Left ventricle myocardium superior (tissue), 1 donor: ENCODE results near the gene RAB18. TPM values are rescaled to one million over a fixed set of nuclear protein-coding genes. Genes with fewer than 3 reads are reported as not detected.
A peak's percentile ranks its signal among the peaks of the same experiment; 100 is the strongest.
"Not testable (repeated sequence)": the region's sequence is repeated elsewhere in the genome, so short reads cannot be mapped to it uniquely, and the experiment has no call there.

ENCODE experiments used
- ATAC-seq: fragments of 200-7000 bp; cut with Tn5 transposase; one replicate; pipeline ENCODE4 v1.9.1; 2020; ENCODE audit warnings: mild to moderate bottlenecking, moderate library complexity
- DNase-seq: peaks from one replicate; pipeline ENCODE4 v3.0.0-alpha.2; 2020
- intact Hi-C: fragments of 100-400 bp; cut with micrococcal nuclease; formaldehyde crosslinking; loops from one replicate; pipeline ENCODE4 v1.11.0; 2022
- total RNA-seq: library from RNA; stranded (reverse); fragmentation: NEBNext Ultra II Directional; extraction: Animal tissue kit (Norgen Biotek cat#: 25700); gene quantifications from one replicate; pipeline ENCODE4 v1.2.1, GENCODE V29; 2021
- donor health status: DM: no; HTN: yes; CAD: no; lungs with severe emphysema.

RAB18 gene
- total RNA-seq, 1 donor from 2014 or later = 124 TPM

DNA sequence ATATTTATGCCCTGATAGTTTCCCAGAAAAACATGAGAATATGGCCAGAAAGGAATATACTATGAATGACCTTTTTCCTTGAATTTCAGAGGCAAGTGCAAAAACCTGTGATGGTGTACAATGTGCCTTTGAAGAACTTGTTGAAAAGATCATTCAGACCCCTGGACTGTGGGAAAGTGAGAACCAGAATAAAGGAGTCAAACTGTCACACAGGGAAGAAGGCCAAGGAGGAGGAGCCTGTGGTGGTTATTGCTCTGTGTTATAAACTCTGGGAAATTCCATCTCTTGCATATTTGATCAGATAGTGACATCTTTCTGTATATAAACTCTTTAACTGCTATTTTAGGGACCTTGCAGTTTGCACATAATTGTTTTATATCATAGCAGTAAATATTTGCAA lies 33.7 kb downstream of the RAB18 start:
- intact Hi-C loops = no loop called here
- ATAC-seq = no peak
- DNase-seq = no peak

DNA sequence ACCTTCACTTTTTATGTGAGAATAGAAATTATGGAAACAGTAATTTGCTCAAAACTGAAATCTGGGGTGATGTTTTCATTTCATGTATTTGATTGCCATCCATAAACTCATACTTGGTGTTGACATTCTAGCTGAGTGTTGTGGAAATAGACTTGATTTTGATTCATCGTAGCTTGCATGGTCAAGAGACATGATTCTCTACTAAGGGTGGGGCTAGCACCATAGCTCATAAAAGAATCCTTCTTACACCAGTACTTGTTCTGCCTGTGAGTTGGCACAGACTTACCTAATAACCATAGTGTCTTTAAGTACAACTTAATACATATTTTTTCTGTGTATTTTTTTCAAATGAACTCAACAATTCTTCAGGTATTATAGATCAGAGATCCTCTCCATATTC lies 36.6 kb downstream of the RAB18 start:
- intact Hi-C loops = no loop called here
- no peak for ATAC-seq
- DNase-seq = no peak

DNA sequence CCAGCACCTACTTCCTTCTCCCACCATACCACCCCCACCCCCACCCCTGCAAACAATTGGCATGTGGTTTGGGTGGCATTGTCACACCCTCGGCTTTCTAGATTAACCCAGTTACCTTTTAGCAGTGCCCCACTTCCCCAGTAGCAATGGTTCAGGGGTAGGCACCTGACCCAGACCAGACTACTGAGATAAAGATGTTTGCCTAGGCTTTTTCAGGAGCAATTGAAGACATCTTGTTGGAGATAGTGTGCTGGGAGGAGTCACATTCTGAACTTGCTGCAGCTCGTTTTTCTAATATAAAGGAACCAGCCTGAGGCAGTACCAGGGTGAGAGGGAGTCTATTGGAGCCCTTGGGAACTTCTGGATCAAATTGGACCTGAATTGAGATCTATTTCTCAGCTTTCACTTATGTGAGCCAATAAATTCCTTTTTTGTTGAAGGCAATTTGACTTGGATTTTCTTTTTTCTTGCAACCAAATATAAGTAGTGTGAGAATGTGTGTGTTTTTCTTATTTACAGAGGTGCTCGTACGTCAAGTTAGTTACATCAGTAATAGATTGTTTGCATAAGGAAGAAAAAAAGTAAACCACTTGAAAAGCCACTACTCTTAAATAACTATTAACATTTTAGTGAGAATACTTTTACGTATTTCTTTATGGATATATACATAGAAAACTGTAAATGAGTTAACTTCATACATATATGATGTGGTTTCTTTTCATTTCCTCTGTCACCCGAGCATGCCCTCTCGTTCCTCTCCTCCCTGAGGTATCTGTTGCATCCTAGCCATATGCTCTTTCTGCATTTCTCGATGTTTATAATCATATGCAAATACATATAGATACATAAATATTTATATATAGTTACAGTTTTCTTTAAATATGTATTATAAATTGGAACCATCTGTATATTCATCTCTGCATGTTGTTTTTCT lies 38.0 kb downstream of the RAB18 start:
- intact Hi-C loops = no loop called here
- ATAC-seq = no peak
- no peak for DNase-seq

DNA sequence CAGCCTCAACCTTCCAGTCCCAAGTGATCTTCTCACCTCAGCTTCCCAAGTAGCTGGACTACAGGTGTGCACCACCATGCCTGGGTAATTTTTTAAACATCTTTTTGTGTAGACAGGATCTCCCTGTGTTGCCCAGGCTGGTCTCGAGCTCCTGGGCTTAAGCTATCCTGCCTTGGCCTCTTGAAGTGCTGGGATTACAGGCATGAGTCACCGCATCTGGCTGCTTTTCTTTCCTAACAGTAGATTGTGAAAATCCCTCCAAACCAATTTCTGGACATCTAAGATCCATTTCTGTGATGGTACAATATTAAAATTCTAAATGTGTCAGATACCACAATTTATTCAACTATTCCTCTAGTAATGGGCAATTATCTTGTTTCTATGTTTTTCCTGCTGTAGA lies 38.7 kb downstream of the RAB18 start:
- DNase-seq (no peak), ATAC-seq (no peak)
- intact Hi-C loops = no loop called here

DNA sequence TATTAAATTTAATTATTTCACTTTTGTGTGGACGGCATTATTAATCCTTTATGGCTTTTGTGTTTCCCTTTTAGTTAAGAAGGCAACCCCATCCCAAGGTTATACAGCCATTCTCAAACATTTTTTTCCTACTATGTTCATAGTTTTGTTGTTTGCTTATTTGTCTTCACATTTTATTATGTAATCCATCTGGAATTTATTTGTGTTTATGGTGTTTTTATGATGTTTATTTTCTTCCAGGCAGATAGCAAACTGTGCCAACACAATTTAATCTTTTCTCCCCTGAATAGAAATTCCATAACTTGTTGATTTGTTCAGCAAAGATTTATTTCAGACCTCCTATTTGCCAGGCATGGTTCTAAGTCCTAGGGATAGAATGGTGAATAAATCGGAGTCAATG lies 42.9 kb downstream of the RAB18 start:
- DNase-seq (no peak), ATAC-seq (no peak)
- intact Hi-C loops = no loop called here

DNA sequence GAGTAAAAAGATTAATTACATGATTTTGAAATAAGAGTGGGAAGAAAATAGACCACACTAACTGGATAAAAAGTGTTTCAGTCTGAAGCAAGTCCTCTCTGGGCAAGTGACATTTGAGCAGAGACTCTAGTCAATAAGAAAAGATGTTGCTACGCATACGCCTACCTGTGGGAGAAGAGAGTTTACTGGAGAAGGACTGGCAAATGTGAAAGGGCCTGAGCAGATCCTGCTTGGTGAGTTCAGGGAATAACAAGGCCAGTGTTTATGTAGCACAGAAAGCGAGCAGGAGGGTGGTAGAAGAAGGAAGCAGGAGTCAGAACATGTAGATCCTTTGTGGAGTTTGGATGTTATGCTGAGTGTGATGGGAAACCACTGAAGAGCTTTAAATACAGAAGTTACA lies 43.4 kb downstream of the RAB18 start:
- intact Hi-C loops = no loop called here
- DNase-seq (no peak), ATAC-seq (no peak)

DNA sequence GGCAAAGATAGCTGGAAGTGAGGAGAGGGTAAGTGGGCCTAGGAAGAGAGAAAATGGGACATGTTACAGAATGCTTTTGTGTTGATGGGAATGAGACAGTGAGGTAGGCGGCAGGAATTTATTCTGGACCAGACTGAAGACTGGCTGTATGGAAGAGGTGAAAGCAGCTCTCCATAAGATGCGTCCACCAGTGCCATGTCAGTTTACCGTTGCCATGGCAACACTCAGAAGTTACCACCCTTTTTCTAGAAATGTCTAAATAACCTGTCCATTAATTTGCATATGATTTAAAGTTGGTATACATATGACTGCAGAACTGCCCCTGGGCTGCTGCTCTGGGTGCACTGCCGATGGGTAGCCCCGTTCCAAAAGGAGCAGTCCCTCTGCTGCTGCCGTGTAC lies 46.7 kb downstream of the RAB18 start:
- DNase-seq (no peak), ATAC-seq (no peak)
- intact Hi-C loops = no loop called here

DNA sequence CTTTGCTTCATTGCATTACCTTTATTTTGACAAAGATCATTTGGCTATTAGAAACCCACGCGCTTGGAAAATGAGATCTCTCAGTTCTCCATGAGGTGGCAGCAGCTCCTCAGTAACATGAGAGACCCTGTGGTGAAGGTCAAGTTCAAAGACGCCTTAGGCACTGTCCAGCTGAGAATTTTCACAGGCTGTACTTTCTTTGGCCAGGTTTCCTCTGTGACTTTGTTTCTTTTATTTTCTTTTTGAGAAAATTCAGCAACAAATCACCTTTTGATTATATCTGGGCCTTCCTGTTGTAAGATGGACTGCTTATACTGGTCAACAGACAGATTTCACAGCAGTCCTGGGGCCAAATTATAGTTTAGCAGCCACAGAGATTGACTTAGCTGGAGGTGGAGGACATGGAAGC lies 54.5 kb downstream of the RAB18 start:
- intact Hi-C loops = no loop called here
- no peak for DNase-seq
- peak; percentile 92 for ATAC-seq

DNA sequence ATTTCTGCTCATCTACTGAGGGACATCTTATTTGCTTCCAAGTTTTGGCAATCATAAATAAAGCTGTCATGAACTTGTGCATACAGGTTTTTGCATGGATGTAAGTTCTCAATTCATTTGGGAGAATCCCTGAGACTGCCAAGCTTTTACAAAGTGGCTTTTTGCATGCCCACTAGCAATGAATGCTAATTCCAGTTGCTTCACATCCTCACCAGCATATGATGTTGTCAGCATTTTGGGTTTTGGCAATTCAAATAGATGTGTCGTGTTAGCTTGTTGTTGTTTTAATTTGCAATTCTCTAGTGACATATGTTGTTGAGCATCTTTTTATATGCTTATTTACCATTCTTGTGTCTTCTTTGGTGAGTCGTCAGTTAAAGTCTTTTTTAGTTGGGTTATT lies 57.2 kb downstream of the RAB18 start:
- DNase-seq (no peak), ATAC-seq (no peak)
- intact Hi-C loops = loop anchor here (5.0 kb wide), 1 partner anchor 96 kb away; no protein-coding TSS in a partner anchor

DNA sequence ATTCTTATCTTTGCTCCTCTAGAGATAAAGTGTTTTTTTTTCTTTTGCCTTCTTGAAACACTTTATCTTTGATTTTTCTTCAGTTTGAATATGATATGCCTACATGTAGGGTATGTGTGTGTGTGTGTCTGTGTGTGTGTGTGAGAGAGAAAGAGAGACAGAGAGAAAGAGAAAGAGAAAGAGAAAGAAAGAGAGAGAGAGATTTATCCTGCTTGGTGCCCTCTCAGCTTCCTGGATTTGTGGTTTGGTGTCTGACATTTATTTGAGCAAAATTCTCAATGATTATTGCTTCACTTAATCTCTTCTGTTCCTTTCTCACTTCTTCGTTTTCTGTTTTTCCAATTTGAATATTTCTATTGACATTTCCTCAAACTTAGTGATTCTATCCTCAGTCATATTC lies 60.3 kb downstream of the RAB18 start:
- intact Hi-C loops = loop anchor here (5.0 kb wide), 1 partner anchor 93 kb away; no protein-coding TSS in a partner anchor
- DNase-seq = no peak
- ATAC-seq = no peak

DNA sequence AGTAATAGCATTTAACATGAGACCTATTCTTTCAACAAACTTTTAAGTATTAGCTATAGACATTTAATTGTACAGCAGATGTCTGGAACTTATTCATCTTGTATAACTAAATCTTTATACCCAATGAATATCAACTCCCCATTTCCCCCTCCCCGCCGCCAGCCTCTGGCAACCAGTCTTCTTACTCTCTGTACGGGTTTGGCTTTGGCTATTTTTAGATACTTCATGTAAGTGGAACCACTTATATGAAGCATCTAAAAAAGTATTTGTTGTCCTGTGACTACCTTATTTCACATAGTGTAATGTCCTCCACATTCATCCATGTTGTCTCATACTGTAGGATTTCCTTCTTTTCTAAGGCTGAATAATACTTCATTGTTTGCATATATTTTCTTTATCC lies 60.8 kb downstream of the RAB18 start:
- peak; percentile 95 for ATAC-seq
- intact Hi-C loops = loop anchor here (5.0 kb wide), 2 partner anchors 92 to 672 kb away; no protein-coding TSS in a partner anchor
- DNase-seq = peak; percentile 66

DNA sequence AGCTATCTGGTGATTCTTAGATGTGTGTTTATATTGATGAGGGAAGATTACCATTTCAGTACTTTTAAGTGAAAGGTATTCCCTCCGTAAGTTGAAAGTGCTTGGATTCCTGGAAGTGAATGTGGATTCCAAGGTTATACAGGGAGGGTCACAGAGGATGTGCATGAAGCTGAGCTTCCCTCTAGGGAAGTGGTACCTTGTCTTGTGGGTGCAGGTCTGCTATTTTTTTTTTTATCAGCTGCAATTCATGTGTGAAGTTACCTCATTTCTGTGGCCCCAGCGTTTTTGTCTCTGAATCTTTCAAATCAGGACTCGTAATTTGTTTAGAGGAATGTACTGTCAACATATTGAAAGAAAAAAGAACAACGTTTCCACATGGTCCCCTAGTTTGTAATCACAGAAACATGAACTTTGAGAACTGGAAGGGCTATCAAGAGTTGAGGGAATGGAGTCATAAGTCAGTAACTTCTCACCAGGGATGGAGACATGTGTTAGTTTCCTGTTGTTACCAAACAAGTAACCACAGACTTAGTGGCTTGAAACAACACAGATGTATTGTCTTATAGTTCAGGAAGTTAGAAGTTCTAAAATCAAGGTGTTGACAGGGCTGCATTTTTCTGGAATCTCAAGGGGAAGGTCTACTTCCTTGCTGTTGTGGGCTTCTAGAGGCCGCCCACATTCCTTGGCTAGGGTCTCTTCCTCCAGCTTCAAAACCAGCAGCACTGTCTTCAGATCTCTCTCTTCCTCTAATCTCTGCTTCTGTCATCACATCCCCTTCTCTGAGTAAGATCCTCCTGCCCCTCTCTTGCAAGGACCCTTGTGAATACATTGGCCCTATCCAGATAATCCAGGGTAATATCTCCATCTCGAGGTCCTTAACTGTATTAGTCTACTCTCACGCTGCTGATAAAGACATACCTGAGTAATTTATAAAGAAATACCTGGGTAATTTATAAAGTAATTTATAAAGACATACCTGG lies 64.4 kb downstream of the RAB18 start:
- DNase-seq (no peak), ATAC-seq (peak; percentile 66)
- intact Hi-C loops = loop anchor here (5.0 kb wide), 1 partner anchor 669 kb away; no protein-coding TSS in a partner anchor

DNA sequence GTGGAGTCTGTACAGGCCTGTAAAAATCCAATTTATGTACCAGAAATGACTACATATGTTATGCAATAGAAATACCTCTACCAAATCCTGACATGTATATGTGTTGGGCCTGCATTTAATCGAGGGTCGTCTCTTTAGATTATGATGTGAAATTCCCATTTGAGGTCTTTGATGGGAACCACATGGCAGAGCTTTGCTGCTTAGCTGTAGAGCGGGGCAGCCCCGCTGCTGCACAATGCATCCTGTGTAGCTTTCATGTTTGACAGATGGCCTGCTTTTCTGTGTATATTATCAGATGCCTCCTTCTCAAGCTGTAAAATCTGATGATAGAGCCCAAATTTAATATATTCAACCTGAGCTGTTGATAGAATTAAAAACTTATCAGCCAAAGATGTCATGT lies 65.8 kb downstream of the RAB18 start:
- DNase-seq (no peak), ATAC-seq (no peak)
- intact Hi-C loops = loop anchor here (5.0 kb wide), 1 partner anchor 667 kb away; no protein-coding TSS in a partner anchor

DNA sequence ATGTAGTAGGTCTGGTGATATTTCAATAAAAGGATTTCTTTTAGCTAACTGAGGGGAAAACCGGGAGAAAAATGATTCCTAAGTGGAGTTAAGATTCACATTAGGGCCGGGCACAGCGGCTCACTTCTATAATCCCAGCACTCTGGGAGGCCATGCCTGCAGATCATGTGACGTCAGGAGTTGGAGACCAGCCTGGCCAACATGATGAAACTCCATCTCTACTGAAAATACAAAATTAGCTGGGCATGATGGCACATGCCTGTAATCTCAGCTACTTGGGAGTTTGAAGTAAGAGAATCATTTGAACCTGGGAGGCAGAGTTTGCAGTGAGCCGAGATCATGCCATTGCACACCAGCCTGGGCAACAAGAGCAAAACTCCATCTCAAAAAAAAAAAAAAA lies 72.9 kb downstream of the RAB18 start:
- ATAC-seq, DNase-seq, intact Hi-C loops: not testable (repeated sequence)

DNA sequence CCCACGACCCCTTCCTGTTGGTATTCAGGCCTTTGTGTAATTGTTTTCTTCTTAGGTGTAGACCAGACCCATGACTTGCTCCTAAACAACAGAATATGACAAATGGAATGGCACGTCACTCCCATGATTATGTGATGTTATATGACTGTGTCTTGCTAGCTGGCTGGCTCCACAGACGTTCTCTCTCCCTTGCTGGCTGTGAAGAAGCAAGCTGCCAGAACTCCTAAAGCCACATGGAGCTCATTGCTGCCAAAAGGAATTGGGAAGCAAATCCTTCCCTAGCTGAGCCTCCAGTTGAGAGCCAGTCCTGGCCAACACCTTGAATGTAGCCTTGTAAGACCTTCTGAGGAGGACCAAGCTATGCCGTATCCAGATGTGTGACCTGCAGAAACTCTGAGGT lies 74.2 kb downstream of the RAB18 start:
- intact Hi-C loops = no loop called here
- DNase-seq (no peak), ATAC-seq (no peak)

DNA sequence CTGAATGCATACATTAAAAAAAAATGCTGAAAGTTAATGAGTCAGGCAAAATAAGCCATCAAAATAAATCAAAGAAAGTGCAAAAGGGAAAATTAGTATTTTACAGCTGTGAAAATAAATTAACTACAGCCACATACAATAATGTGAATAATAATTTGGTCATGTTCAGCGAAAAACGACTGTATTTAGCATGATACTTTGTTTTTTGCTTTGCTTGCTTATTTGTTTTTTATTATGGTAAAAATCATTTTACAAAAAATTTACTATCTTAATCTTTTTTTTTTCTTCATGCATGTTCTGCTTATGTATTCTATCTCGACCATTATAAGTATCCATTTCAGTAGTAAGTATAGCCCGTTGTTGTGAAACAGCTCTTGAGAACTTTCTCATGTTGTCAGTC lies 77.1 kb downstream of the RAB18 start:
- no peak for ATAC-seq
- intact Hi-C loops = no loop called here

DNA sequence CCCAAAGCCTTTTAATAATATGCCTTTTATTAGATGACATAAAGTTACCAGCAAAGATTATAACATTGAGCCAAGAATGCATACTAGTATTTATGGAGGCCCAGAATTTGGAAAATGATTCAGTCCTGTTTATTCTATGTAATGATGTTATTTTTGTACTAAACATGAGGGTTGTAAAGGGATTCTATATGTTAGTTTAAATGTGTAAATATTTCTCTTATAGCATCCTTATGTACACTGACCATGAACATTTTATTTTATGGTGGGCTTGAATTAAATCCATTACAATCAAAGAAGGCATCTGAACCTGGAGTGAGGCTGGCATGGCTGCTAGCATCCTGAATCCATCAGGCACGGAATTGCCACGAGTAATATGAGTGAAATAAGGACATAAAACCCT lies 80.2 kb downstream of the RAB18 start:
- ATAC-seq (no peak), DNase-seq (no peak)
- intact Hi-C loops = no loop called here

More for the DNA sequence above, 77.1 kb downstream of the RAB18 start:
- DNase-seq = no peak
